Measurements from ENCODE around the gene DENND5B.

The DENND5B gene

DNA sequence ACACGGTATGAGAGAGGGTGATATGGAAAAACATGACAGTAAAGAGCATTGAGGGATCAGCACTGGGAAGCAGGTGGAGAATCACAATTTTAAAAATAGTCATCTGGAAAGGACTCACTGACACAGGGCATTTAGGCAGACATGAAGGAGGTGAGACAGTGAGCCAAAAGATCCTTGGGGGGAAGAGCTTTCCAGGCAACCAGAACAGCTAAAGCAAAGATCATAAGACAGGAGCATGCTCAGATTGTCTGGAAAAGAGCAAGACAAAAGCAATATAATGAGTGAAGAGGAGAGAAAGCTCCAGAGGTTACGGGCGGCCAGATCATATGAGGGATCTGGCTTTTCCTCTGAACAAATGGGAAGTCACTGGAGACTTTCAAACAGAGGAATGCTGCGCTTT is 63.9 kb downstream of the DENND5B start:
- Histone ChIP-seq H2BK5ac (ENCODE audit: low read depth, low read length, poor library complexity) (no peak overlapping the region), H2AK5ac (ENCODE audit: low read length) (no peak overlapping the region), H3K27me3 (ENCODE audit: insufficient read depth, low read length) (no peaks in the 10 kb centered on the region), H3K18ac (ENCODE audit: low read length) (no peak overlapping the region), H3K4me1 (ENCODE audit: control insufficient read depth in 1 of 2, insufficient read depth in 2 of 2, low read length in 2 of 2) (peaks cover 0 to 4% of the 10 kb centered on the region in 2 experiments), H3K23ac (ENCODE audit: low read length) (no peak overlapping the region), H2BK120ac (ENCODE audit: insufficient read depth, low read length, poor library complexity) (no peak overlapping the region), H4K12ac (ENCODE audit: low read depth, low read length) (no peak overlapping the region), H4K8ac (ENCODE audit: low read depth, low read length) (no peak overlapping the region), H3K9me3 (ENCODE audit: insufficient read depth, low read depth, low read length) (no peaks in the 10 kb centered on the region), H3K9ac (ENCODE audit: low read length) (no peak overlapping the region), H3K79me1 (ENCODE audit: low read length) (no peaks in the 10 kb centered on the region), H2BK12ac (ENCODE audit: low read length) (no peak overlapping the region), H3K4ac (ENCODE audit: low read depth, low read length) (no peak overlapping the region), H3K4me2 (ENCODE audit: low read length) (no peak overlapping the region), H3K14ac (ENCODE audit: low read length) (no peak overlapping the region), H3K4me3 (ENCODE audit: low read depth, low read length) (no peak overlapping the region), H3K27ac (ENCODE audit: low read depth, low read length) (peak overlapping the region; percentile 71), H4K91ac (ENCODE audit: low read depth, low read length) (no peak overlapping the region), H3K79me2 (ENCODE audit: control insufficient read depth, insufficient read depth, low read length, poor library complexity) (no peaks in the 10 kb centered on the region), H2AFZ (ENCODE audit: insufficient read depth, low read length, poor library complexity) (no peak overlapping the region), H3K36me3 (ENCODE audit: control insufficient read depth in 1 of 2, insufficient read depth in 2 of 2, low read length in 2 of 2) (no peaks in the 10 kb centered on the region)
- no CpG with 5 or more reads among the region's 4 CpGs for WGBS (ENCODE audit: extremely low coverage, insufficient coverage, insufficient read length)
- no peak for DNase-seq

DNA sequence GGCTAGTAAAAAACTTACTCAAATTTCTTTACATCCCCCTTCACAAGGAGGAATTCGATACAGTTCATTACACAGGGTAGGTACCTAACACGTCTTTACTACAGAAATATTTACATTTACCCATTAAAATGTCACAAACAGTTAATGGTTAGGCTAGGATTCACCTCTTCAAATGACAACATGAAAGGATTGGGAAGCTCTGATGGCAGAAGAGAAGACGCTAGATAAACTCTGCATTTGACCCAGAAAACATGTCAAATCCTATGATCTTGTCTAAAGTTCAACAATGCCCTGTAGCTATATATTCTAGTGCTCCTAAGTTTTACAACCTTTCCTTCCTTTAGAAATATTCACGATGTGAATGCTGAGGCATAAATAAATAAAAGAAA is 64.8 kb downstream of the DENND5B start:
- no peak for DNase-seq
- no peaks in the 10 kb centered on the region for H3K36me3 ChIP-seq (ENCODE audit: control insufficient read depth in 1 of 2, insufficient read depth in 2 of 2, low read length in 2 of 2)
- no peaks in the 10 kb centered on the region for H3K79me1 ChIP-seq (ENCODE audit: low read length)
- H3K4ac ChIP-seq (ENCODE audit: low read depth, low read length) = no peak overlapping the region
- no peak overlapping the region for H2BK5ac ChIP-seq (ENCODE audit: low read depth, low read length, poor library complexity)
- no peaks in the 10 kb centered on the region for H3K27me3 ChIP-seq (ENCODE audit: insufficient read depth, low read length)
- H3K4me1 ChIP-seq (ENCODE audit: control insufficient read depth in 1 of 2, insufficient read depth in 2 of 2, low read length in 2 of 2) = peaks cover 0 to 4% of the 10 kb centered on the region in 2 experiments
- H2BK12ac ChIP-seq (ENCODE audit: low read length) = no peak overlapping the region
- no peaks in the 10 kb centered on the region for H3K9me3 ChIP-seq (ENCODE audit: insufficient read depth, low read depth, low read length)
- no peak overlapping the region for H3K23ac ChIP-seq (ENCODE audit: low read length)
- no peak overlapping the region for H2AK5ac ChIP-seq (ENCODE audit: low read length)
- H3K79me2 ChIP-seq (ENCODE audit: control insufficient read depth, insufficient read depth, low read length, poor library complexity) = no peaks in the 10 kb centered on the region
- H2AFZ ChIP-seq (ENCODE audit: insufficient read depth, low read length, poor library complexity) = no peak overlapping the region
- no peak overlapping the region for H4K8ac ChIP-seq (ENCODE audit: low read depth, low read length)
- WGBS (ENCODE audit: extremely low coverage, insufficient coverage, insufficient read length) = no CpG with 5 or more reads among the region's 4 CpGs
- no peak overlapping the region for H3K9ac ChIP-seq (ENCODE audit: low read length)
- H3K18ac ChIP-seq (ENCODE audit: low read length) = no peak overlapping the region
- no peak overlapping the region for H2BK120ac ChIP-seq (ENCODE audit: insufficient read depth, low read length, poor library complexity)
- H3K4me2 ChIP-seq (ENCODE audit: low read length) = no peak overlapping the region
- no peak overlapping the region for H4K12ac ChIP-seq (ENCODE audit: low read depth, low read length)
- H3K27ac ChIP-seq (ENCODE audit: low read depth, low read length) = no peak overlapping the region
- H4K91ac ChIP-seq (ENCODE audit: low read depth, low read length) = no peak overlapping the region
- H3K14ac ChIP-seq (ENCODE audit: low read length) = no peak overlapping the region
- H3K4me3 ChIP-seq (ENCODE audit: low read depth, low read length) = no peak overlapping the region

GRCh38 chr12:31525496-31526157 is 65.3 kb downstream of the DENND5B start:
- no peak overlapping the region for H3K23ac ChIP-seq (ENCODE audit: low read length)
- no CpG with 5 or more reads among the region's 3 CpGs for WGBS (ENCODE audit: extremely low coverage, insufficient coverage, insufficient read length)

GRCh38 chr12:31524791-31525495 is 66.0 kb downstream of the DENND5B start:
- Histone ChIP-seq H3K18ac (ENCODE audit: low read length) (no peak overlapping the region), H3K14ac (ENCODE audit: low read length) (no peak overlapping the region), H3K36me3 (ENCODE audit: control insufficient read depth in 1 of 2, insufficient read depth in 2 of 2, low read length in 2 of 2) (no peaks in the 10 kb centered on the region), H2BK5ac (ENCODE audit: low read depth, low read length, poor library complexity) (no peak overlapping the region), H4K8ac (ENCODE audit: low read depth, low read length) (no peak overlapping the region), H2BK12ac (ENCODE audit: low read length) (no peak overlapping the region), H3K79me1 (ENCODE audit: low read length) (no peaks in the 10 kb centered on the region), H3K27me3 (ENCODE audit: insufficient read depth, low read length) (no peaks in the 10 kb centered on the region), H2AFZ (ENCODE audit: insufficient read depth, low read length, poor library complexity) (no peak overlapping the region), H3K4me3 (ENCODE audit: low read depth, low read length) (no peak overlapping the region), H3K9ac (ENCODE audit: low read length) (no peak overlapping the region), H2BK120ac (ENCODE audit: insufficient read depth, low read length, poor library complexity) (no peak overlapping the region), H3K9me3 (ENCODE audit: insufficient read depth, low read depth, low read length) (no peaks in the 10 kb centered on the region), H3K4me2 (ENCODE audit: low read length) (no peak overlapping the region), H3K4me1 (ENCODE audit: control insufficient read depth in 1 of 2, insufficient read depth in 2 of 2, low read length in 2 of 2) (peaks cover 0 to 4% of the 10 kb centered on the region in 2 experiments), H4K91ac (ENCODE audit: low read depth, low read length) (no peak overlapping the region), H3K27ac (ENCODE audit: low read depth, low read length) (no peak overlapping the region), H2AK5ac (ENCODE audit: low read length) (no peak overlapping the region), H3K79me2 (ENCODE audit: control insufficient read depth, insufficient read depth, low read length, poor library complexity) (no peaks in the 10 kb centered on the region), H4K12ac (ENCODE audit: low read depth, low read length) (no peak overlapping the region), H3K4ac (ENCODE audit: low read depth, low read length) (no peak overlapping the region), H3K23ac (ENCODE audit: low read length) (no peak overlapping the region)
- WGBS (ENCODE audit: extremely low coverage, insufficient coverage, insufficient read length) = no CpG with 5 or more reads among the region's 1 CpG
- DNase-seq = no peak

More at GRCh38 chr12:31525496-31526157, 65.3 kb downstream of the DENND5B start:
- Histone ChIP-seq H3K9ac (ENCODE audit: low read length) (no peak overlapping the region), H3K9me3 (ENCODE audit: insufficient read depth, low read depth, low read length) (no peaks in the 10 kb centered on the region), H2BK120ac (ENCODE audit: insufficient read depth, low read length, poor library complexity) (no peak overlapping the region), H3K18ac (ENCODE audit: low read length) (no peak overlapping the region), H2BK5ac (ENCODE audit: low read depth, low read length, poor library complexity) (no peak overlapping the region), H4K12ac (ENCODE audit: low read depth, low read length) (no peak overlapping the region), H3K36me3 (ENCODE audit: control insufficient read depth in 1 of 2, insufficient read depth in 2 of 2, low read length in 2 of 2) (no peaks in the 10 kb centered on the region), H3K79me2 (ENCODE audit: control insufficient read depth, insufficient read depth, low read length, poor library complexity) (no peaks in the 10 kb centered on the region), H3K4me2 (ENCODE audit: low read length) (no peak overlapping the region), H3K14ac (ENCODE audit: low read length) (no peak overlapping the region), H3K79me1 (ENCODE audit: low read length) (no peaks in the 10 kb centered on the region), H3K27ac (ENCODE audit: low read depth, low read length) (no peak overlapping the region), H3K4ac (ENCODE audit: low read depth, low read length) (peak overlapping the region; percentile 27), H4K91ac (ENCODE audit: low read depth, low read length) (no peak overlapping the region), H3K27me3 (ENCODE audit: insufficient read depth, low read length) (no peaks in the 10 kb centered on the region), H2BK12ac (ENCODE audit: low read length) (no peak overlapping the region), H3K4me1 (ENCODE audit: control insufficient read depth in 1 of 2, insufficient read depth in 2 of 2, low read length in 2 of 2) (peaks cover 0 to 4% of the 10 kb centered on the region in 2 experiments), H3K4me3 (ENCODE audit: low read depth, low read length) (no peak overlapping the region), H2AK5ac (ENCODE audit: low read length) (no peak overlapping the region), H2AFZ (ENCODE audit: insufficient read depth, low read length, poor library complexity) (no peak overlapping the region), H4K8ac (ENCODE audit: low read depth, low read length) (no peak overlapping the region)
- DNase-seq = no peak
